GM10248 (cell line): ENCODE data around the gene ST7L.
"Not testable (repeated sequence)": the region's sequence is repeated elsewhere in the genome, so short reads cannot be mapped to it uniquely, and the experiment has no call there.

Experiments used
- CTCF ChIA-PET: fragments of 300-600 bp; sonication (Branson Sonifier 250); formaldehyde crosslinking; extraction: SDS; loops from one replicate; lab custom pipeline; 2021; ENCODE audit warnings: antibody characterized with exemption; lab: Yijun Ruan, JAX
- POLR2A ChIA-PET: fragments of 350-650 bp; sonication (Branson Sonifier 250); formaldehyde crosslinking; extraction: SDS; loops from one replicate; lab custom pipeline; 2020; ENCODE audit warnings: antibody characterized with exemption; lab: Yijun Ruan, JAX
- DNase-seq: peaks from one replicate; pipeline ENCODE4 v3.0.0; 2012; ENCODE audit errors: extremely low spot score
- TF ChIP-seq, protein P1 (sequence below): IDR thresholded peaks from 2 replicates; pipeline ENCODE4 v1.5.1; 2012; ENCODE audit warnings: mild to moderate bottlenecking, low read depth; ENCODE audit errors: extremely low read depth, missing control alignments, control extremely low read depth

ST7L gene

GRCh38 chr1:112492076-112492475 is 126.9 kb downstream of the ST7L start:
- CTCF ChIA-PET = interaction anchor here (1.2 to 2.6 kb wide), 4 partner anchors 10 to 121 kb away, joined by 3 to 10 read pairs (median 4); no protein-coding TSS in a partner anchor

DNA sequence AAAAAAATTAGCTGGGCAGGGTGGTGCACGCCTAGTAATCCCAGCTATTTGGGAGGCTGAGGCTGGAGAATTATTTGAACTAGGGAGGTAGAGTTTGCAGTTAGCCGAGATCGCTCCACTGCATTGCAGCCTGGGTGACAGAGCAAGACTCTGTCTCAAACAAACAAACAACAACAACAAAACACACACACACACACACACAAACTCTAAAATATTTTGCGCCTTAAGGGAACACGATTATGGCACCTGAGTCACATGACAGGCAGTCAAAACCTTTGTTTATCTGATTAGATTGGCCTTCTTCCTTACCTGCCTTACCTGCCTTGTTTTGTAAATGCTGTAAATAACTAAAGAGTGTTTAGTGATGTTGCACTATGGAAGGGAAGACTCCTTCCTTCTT is 130.8 kb downstream of the ST7L start:
- ChIA-PET POLR2A (no interaction called here), CTCF (interaction anchor here (1.0 to 1.6 kb wide), 3 partner anchors 14 to 29 kb away, joined by 3 to 4 read pairs (median 3); no protein-coding TSS in a partner anchor)
- TF ChIP-seq, protein P1, sequence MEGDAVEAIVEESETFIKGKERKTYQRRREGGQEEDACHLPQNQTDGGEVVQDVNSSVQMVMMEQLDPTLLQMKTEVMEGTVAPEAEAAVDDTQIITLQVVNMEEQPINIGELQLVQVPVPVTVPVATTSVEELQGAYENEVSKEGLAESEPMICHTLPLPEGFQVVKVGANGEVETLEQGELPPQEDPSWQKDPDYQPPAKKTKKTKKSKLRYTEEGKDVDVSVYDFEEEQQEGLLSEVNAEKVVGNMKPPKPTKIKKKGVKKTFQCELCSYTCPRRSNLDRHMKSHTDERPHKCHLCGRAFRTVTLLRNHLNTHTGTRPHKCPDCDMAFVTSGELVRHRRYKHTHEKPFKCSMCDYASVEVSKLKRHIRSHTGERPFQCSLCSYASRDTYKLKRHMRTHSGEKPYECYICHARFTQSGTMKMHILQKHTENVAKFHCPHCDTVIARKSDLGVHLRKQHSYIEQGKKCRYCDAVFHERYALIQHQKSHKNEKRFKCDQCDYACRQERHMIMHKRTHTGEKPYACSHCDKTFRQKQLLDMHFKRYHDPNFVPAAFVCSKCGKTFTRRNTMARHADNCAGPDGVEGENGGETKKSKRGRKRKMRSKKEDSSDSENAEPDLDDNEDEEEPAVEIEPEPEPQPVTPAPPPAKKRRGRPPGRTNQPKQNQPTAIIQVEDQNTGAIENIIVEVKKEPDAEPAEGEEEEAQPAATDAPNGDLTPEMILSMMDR = no peak
- no peak for DNase-seq

More at GRCh38 chr1:112492076-112492475, 126.9 kb downstream of the ST7L start:
- TF ChIP-seq, protein P1 = no peak
- no peak for DNase-seq
- POLR2A ChIA-PET = no interaction called here

DNA sequence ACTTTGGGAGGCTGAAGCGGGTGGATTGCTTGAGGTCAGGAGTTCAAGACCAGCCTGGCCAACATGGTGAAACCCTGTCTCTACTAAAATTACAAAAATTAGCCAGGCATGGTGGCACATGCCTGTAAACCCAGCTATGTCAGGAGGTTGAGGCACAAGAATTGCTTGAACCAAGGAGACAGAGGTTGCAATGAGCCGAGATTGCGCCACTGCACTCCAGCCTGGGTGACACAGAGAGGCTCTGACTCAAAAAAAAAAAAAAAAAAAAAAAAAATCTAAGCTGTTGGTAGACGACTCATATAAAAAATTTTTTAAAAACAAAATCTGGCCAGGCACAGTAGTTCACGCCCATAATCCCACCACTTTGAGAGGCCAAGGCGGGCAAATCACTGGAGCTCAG is 131.3 kb downstream of the ST7L start:
- DNase-seq, POLR2A ChIA-PET: not testable (repeated sequence)
- CTCF ChIA-PET = interaction anchor here (1.0 to 1.6 kb wide), 3 partner anchors 14 to 29 kb away, joined by 3 to 4 read pairs (median 3); no protein-coding TSS in a partner anchor

DNA sequence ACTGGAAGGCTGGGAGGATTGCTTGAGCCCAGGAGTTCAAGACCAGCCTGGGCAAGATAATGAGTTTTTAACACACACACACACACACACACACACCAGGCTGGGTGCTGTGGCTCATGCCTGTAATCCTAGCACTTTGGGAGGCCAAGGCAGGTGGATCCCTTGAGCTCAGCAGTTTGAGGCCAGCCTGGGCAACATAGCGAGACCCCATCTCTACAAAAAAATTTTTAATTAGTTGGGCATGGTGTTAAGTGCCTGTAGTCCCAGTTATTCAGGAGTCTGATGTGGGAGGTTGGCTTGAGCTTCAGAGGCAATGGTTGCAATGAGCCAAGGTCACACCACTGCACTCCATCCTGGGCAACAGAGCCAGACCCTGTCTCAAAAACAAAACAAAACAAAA is 132.9 kb downstream of the ST7L start:
- CTCF ChIA-PET = interaction anchor here (1.3 kb wide), 1 partner anchor 16 kb away, joined by 3 read pairs; no protein-coding TSS in a partner anchor
- DNase-seq, POLR2A ChIA-PET: not testable (repeated sequence)

GRCh38 chr1:112478314-112478713 is 140.6 kb downstream of the ST7L start:
- CTCF ChIA-PET = interaction anchor here (1.8 to 3.5 kb wide), 2 partner anchors 11 to 87 kb away, joined by 8 to 10 read pairs; no protein-coding TSS in a partner anchor
- TF ChIP-seq, protein P1 = no peak
- POLR2A ChIA-PET = no interaction called here
- DNase-seq = no peak

- ChIA-PET CTCF (interaction anchor here (1.8 to 3.5 kb wide), 2 partner anchors 10 to 87 kb away, joined by 8 to 10 read pairs; no protein-coding TSS in a partner anchor), POLR2A (no interaction called here)
- DNase-seq = no peak
- TF ChIP-seq, protein P1 = no peak
Measured at GRCh38 chr1:112477550-112477949, 141.4 kb downstream of the ST7L start.
